ENCODE data around the gene GATB.
"Not testable (repeated sequence)": the region's sequence is repeated elsewhere in the genome, so short reads cannot be mapped to it uniquely, and the experiment has no call there.

Gene GATB

GRCh38 chr4:151743128-151743854, 17.5 kb downstream of the GATB start:
- Histone ChIP-seq H3K4me2 (ENCODE audit: low read length) (peak overlapping the region; percentile 59), H3K9ac (ENCODE audit: low read length) (no peak overlapping the region), H3K27ac (ENCODE audit: low read length) (no peak overlapping the region), H3K4me1 (ENCODE audit: low read length) (peaks cover 32% of the 10 kb centered on the region), H2AFZ (ENCODE audit: low read depth, low read length) (no peak overlapping the region), H3K27me3 (ENCODE audit: low read depth, low read length) (no peaks in the 10 kb centered on the region), H3K4me3 (ENCODE audit: low read length) (no peak overlapping the region), H3K36me3 (replicated peaks; ENCODE audit: low read depth, low read length) (peaks cover 12% of the 10 kb centered on the region), H4K20me1 (ENCODE audit: insufficient read depth, low read length) (no peaks in the 10 kb centered on the region), H3K79me2 (ENCODE audit: low read length) (no peaks in the 10 kb centered on the region), H3K9me3 (ENCODE audit: insufficient read depth, low read length) (no peaks in the 10 kb centered on the region)
- TF ChIP-seq CTCF (IDR thresholded peaks at IDR 0.05; ENCODE audit: low read depth, low read length) (peak; percentile 58), EZH2phosphoT487 (IDR thresholded peaks at IDR 0.05; ENCODE audit: low read depth) (no peak)

- Histone ChIP-seq H3K27me3 (ENCODE audit: low read depth, low read length) (no peaks in the 10 kb centered on the region), H3K9ac (ENCODE audit: low read length) (no peak overlapping the region)
- TF ChIP-seq EZH2phosphoT487 (IDR thresholded peaks at IDR 0.05; ENCODE audit: low read depth) = no peak
- no peak for TF ChIP-seq CTCF (IDR thresholded peaks at IDR 0.05; ENCODE audit: low read depth, low read length)
These were observed 21.9 kb downstream of the GATB start for GRCh38 chr4:151738720-151739517.

DNA sequence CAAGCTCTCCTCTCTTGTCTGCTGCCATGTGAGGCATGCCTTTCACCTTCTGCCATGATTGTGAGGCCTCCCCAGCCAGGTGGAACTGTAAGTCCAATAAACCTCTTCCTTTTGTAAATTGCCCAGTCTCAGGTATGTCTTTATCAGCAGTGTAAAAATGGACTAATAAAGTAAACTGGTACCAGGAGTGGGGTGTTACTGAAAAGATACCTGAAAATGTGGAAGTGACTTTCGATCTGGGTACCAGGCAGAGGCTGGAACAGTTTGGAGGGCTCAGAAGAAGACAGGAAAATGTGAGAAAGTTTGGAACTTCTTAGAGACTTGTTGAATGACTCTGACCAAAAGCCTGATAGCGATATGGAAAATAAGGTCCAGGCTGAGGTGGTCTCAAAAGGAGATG, 24.0 kb downstream of the GATB start:
- not testable (repeated sequence) for H3K4me2 ChIP-seq (ENCODE audit: low read length); H4K20me1 ChIP-seq (ENCODE audit: insufficient read depth, low read length); H3K27me3 ChIP-seq (ENCODE audit: low read depth, low read length); H3K9ac ChIP-seq (ENCODE audit: low read length); H2AFZ ChIP-seq (ENCODE audit: low read depth, low read length); H3K4me1 ChIP-seq (ENCODE audit: low read length); H3K79me2 ChIP-seq (ENCODE audit: low read length); H3K4me3 ChIP-seq (ENCODE audit: low read length); H3K27ac ChIP-seq (ENCODE audit: low read length)
- peaks cover 12% of the 10 kb centered on the region; the same call in 1 of the 2 replicates for H3K9me3 ChIP-seq (ENCODE audit: insufficient read depth, low read length)
- H3K36me3 ChIP-seq (replicated peaks; ENCODE audit: low read depth, low read length) = peaks cover 18% of the 10 kb centered on the region

More at GRCh38 chr4:151738720-151739517, 21.9 kb downstream of the GATB start:
- H3K36me3 ChIP-seq (replicated peaks; ENCODE audit: low read depth, low read length) = peaks cover 18% of the 10 kb centered on the region
- H3K27ac ChIP-seq (ENCODE audit: low read length) = no peak overlapping the region
- no peak overlapping the region for H2AFZ ChIP-seq (ENCODE audit: low read depth, low read length)
- no peak overlapping the region for H3K4me2 ChIP-seq (ENCODE audit: low read length)
- H4K20me1 ChIP-seq (ENCODE audit: insufficient read depth, low read length) = no peaks in the 10 kb centered on the region
- no peak overlapping the region for H3K4me3 ChIP-seq (ENCODE audit: low read length)
- peaks cover 15% of the 10 kb centered on the region for H3K4me1 ChIP-seq (ENCODE audit: low read length)
- H3K9me3 ChIP-seq (ENCODE audit: insufficient read depth, low read length) = peaks cover 12% of the 10 kb centered on the region; the same call in 1 of the 2 replicates
- H3K79me2 ChIP-seq (ENCODE audit: low read length) = no peaks in the 10 kb centered on the region

- Histone ChIP-seq H4K20me1 (ENCODE audit: insufficient read depth, low read length) (no peaks in the 10 kb centered on the region), H3K4me3 (ENCODE audit: low read length) (no peak overlapping the region)
- TF ChIP-seq CTCF (IDR thresholded peaks at IDR 0.05; ENCODE audit: low read depth, low read length) = no peak
- no peak for TF ChIP-seq EZH2phosphoT487 (IDR thresholded peaks at IDR 0.05; ENCODE audit: low read depth)
These were observed 24.4 kb downstream of the GATB start for GRCh38 chr4:151736361-151736760.

GRCh38 chr4:151731670-151732069, 29.1 kb downstream of the GATB start:
- not testable (repeated sequence) for H3K79me2 ChIP-seq (ENCODE audit: low read length); H3K4me1 ChIP-seq (ENCODE audit: low read length); H3K9ac ChIP-seq (ENCODE audit: low read length); H3K4me2 ChIP-seq (ENCODE audit: low read length); H3K36me3 ChIP-seq (replicated peaks; ENCODE audit: low read depth, low read length); H3K4me3 ChIP-seq (ENCODE audit: low read length); H3K9me3 ChIP-seq (ENCODE audit: insufficient read depth, low read length); H2AFZ ChIP-seq (ENCODE audit: low read depth, low read length); H3K27ac ChIP-seq (ENCODE audit: low read length); H3K27me3 ChIP-seq (ENCODE audit: low read depth, low read length); H4K20me1 ChIP-seq (ENCODE audit: insufficient read depth, low read length)

More at GRCh38 chr4:151736361-151736760, 24.4 kb downstream of the GATB start:
- Histone ChIP-seq H3K27ac (ENCODE audit: low read length) (no peak overlapping the region), H2AFZ (ENCODE audit: low read depth, low read length) (no peak overlapping the region), H3K9ac (ENCODE audit: low read length) (no peak overlapping the region), H3K36me3 (replicated peaks; ENCODE audit: low read depth, low read length) (peaks cover 18% of the 10 kb centered on the region), H3K4me1 (ENCODE audit: low read length) (no peaks in the 10 kb centered on the region), H3K9me3 (ENCODE audit: insufficient read depth, low read length) (peaks cover 12% of the 10 kb centered on the region; the same call in 1 of the 2 replicates), H3K4me2 (ENCODE audit: low read length) (no peak overlapping the region), H3K27me3 (ENCODE audit: low read depth, low read length) (no peaks in the 10 kb centered on the region), H3K79me2 (ENCODE audit: low read length) (no peaks in the 10 kb centered on the region)
